Activated CD4-positive, alpha-beta T cell treated with anti-CD3 and anti-CD28 coated beads, Interleukin-2, amount 10 ng/mL, durations not matched to agents 7 days and 5 days (primary cell): ENCODE data around the gene NUSAP1. TPM values are rescaled to one million over a fixed set of nuclear protein-coding genes. Genes with fewer than 3 reads are reported as not detected.
"Not testable (repeated sequence)": the region's sequence is repeated elsewhere in the genome, so short reads cannot be mapped to it uniquely, and the experiment has no call there.

Source experiments
- CTCF ChIA-PET: fragments of 350-600 bp; sonication (Branson Sonifier 250); formaldehyde crosslinking; loops from one replicate; lab custom pipeline; 2021; ENCODE audit warnings: antibody characterized with exemption; lab: Charles Lee
- POLR2A ChIA-PET: fragments of 350-600 bp; sonication (Branson Sonifier 250); formaldehyde crosslinking; loops from one replicate; lab custom pipeline; 2021; ENCODE audit warnings: antibody characterized with exemption; lab: Charles Lee
- DNase-seq: peaks from one replicate; pipeline ENCODE4 v3.0.0-alpha.2; 2020
- H3K27ac Mint-ChIP-seq: one replicate; pipeline ENCODE4 v1.8.0; 2021; ENCODE audit warnings: mild to moderate bottlenecking, moderate library complexity, mixed read lengths
- H3K27me3 Mint-ChIP-seq: one replicate; pipeline ENCODE4 v1.8.0; 2021; ENCODE audit warnings: mixed read lengths
- H3K36me3 Mint-ChIP-seq: one replicate; pipeline ENCODE4 v1.8.0; 2021; ENCODE audit warnings: low read depth, mixed read lengths
- H3K4me1 Mint-ChIP-seq: one replicate; pipeline ENCODE4 v1.8.0; 2021; ENCODE audit warnings: mixed read lengths
- H3K4me3 Mint-ChIP-seq: one replicate; pipeline ENCODE4 v1.8.0; 2021; ENCODE audit warnings: mild to moderate bottlenecking, moderate library complexity, mixed read lengths
- H3K9me3 Mint-ChIP-seq: one replicate; pipeline ENCODE4 v1.8.0; 2021; ENCODE audit warnings: mixed read lengths
- total RNA-seq, 2 experiments: library from RNA; stranded (reverse); gene quantifications; one replicate each; pipeline ENCODE4 v1.2.3, GENCODE V29; 2021

The NUSAP1 gene
- total RNA-seq: 100 to 1,000 TPM; 310 to 336 TPM

GRCh38 chr15:41332194-41333025 lies at the start of gene NUSAP1, which contains the start of gene OIP5:
Gene NUSAP1, plus strand, starts transcription at chr15:41332881. Its CDS starts 77 bp downstream, at chr15:41332958.
Gene OIP5, minus strand, starts transcription at chr15:41332591. Its CDS starts 30 bp downstream, at chr15:41332561.
- H3K36me3 Mint-ChIP-seq: peaks cover 37% of the 10 kb centered on the region
- H3K27me3 Mint-ChIP-seq: no peaks in the 10 kb centered on the region
- H3K9me3 Mint-ChIP-seq: no peaks in the 10 kb centered on the region
- peak within 1 kb of the TSS; percentile 92 for H3K4me3 Mint-ChIP-seq
- POLR2A ChIA-PET: interaction anchor here (1.4 kb wide), 1 partner anchor 23 kb away, joined by 5 read pairs; no protein-coding TSS in a partner anchor
- CTCF ChIA-PET: interaction anchor here (0.8 to 1.4 kb wide), 9 partner anchors 9 to 437 kb away, joined by 3 to 10 read pairs (median 4); no protein-coding TSS in a partner anchor
- H3K4me1 Mint-ChIP-seq: peaks cover 33% of the 10 kb centered on the region
- peak; percentile 100 for DNase-seq
- H3K27ac Mint-ChIP-seq: peak within 1 kb of the TSS; percentile 98

- peak overlapping the region; percentile 94 for H3K27ac Mint-ChIP-seq
- CTCF ChIA-PET: interaction anchor here (2.4 kb wide), 1 partner anchor 52 kb away, joined by 6 read pairs; the partner anchor contains the start of genes CHP1 and EXD1
- POLR2A ChIA-PET: interaction anchor here (0.6 kb wide), 1 partner anchor 379 kb away, joined by 3 read pairs; no protein-coding TSS in a partner anchor
Measured at GRCh38 chr15:41282980-41283652, 49.6 kb upstream of the NUSAP1 start.

GRCh38 chr15:41283653-41284426 lies 48.8 kb upstream of the NUSAP1 start:
- peaks cover 6% of the 10 kb centered on the region for H3K9me3 Mint-ChIP-seq
- peak; percentile 98 for DNase-seq
- H3K27me3 Mint-ChIP-seq: no peaks in the 10 kb centered on the region
- H3K27ac Mint-ChIP-seq: peak overlapping the region; percentile 94
- peaks cover 44% of the 10 kb centered on the region for H3K4me1 Mint-ChIP-seq
- H3K4me3 Mint-ChIP-seq: peak overlapping the region; percentile 93
- peaks cover 48% of the 10 kb centered on the region for H3K36me3 Mint-ChIP-seq
- ChIA-PET POLR2A (no interaction called here), CTCF (interaction anchor here (2.4 kb wide), 1 partner anchor 53 kb away, joined by 6 read pairs; the partner anchor contains the start of genes CHP1 and EXD1)

More at GRCh38 chr15:41282980-41283652, 49.6 kb upstream of the NUSAP1 start:
- H3K4me1 Mint-ChIP-seq: peaks cover 37% of the 10 kb centered on the region
- H3K36me3 Mint-ChIP-seq: peaks cover 42% of the 10 kb centered on the region
- H3K9me3 Mint-ChIP-seq, DNase-seq, H3K27me3 Mint-ChIP-seq: not testable (repeated sequence)
- H3K4me3 Mint-ChIP-seq: peak overlapping the region; percentile 93

- peak overlapping the region; percentile 93 for H3K4me3 Mint-ChIP-seq
- H3K27me3 Mint-ChIP-seq: no peaks in the 10 kb centered on the region
- no peak for DNase-seq
- H3K9me3 Mint-ChIP-seq: peaks cover 6% of the 10 kb centered on the region
- ChIA-PET CTCF (interaction anchor here (2.4 kb wide), 1 partner anchor 54 kb away, joined by 6 read pairs; the partner anchor contains the start of genes CHP1 and EXD1), POLR2A (no interaction called here)
- peaks cover 44% of the 10 kb centered on the region for H3K36me3 Mint-ChIP-seq
- peaks cover 48% of the 10 kb centered on the region for H3K4me1 Mint-ChIP-seq
- H3K27ac Mint-ChIP-seq: peak overlapping the region; percentile 94
Measured at GRCh38 chr15:41284427-41285177, 48.1 kb upstream of the NUSAP1 start.

- Mint-ChIP-seq H3K27ac (peak overlapping the region; percentile 94), H3K4me3 (peak overlapping the region; percentile 93), H3K27me3 (no peaks in the 10 kb centered on the region), H3K9me3 (peaks cover 6% of the 10 kb centered on the region), H3K36me3 (peaks cover 43% of the 10 kb centered on the region), H3K4me1 (peaks cover 48% of the 10 kb centered on the region)
- CTCF ChIA-PET: interaction anchor here (1.0 kb wide), 1 partner anchor 10 kb away, joined by 3 read pairs; no protein-coding TSS in a partner anchor
- DNase-seq: no peak
- POLR2A ChIA-PET: no interaction called here
Measured at GRCh38 chr15:41285285-41285684, 47.4 kb upstream of the NUSAP1 start.

GRCh38 chr15:41286665-41287333 lies 45.9 kb upstream of the NUSAP1 start:
- Mint-ChIP-seq H3K4me1 (peaks cover 51% of the 10 kb centered on the region), H3K27ac (no peak overlapping the region), H3K27me3 (no peaks in the 10 kb centered on the region), H3K36me3 (peaks cover 49% of the 10 kb centered on the region), H3K4me3 (no peak overlapping the region), H3K9me3 (peaks cover 6% of the 10 kb centered on the region)
- CTCF ChIA-PET: interaction anchor here (1.5 kb wide), 1 partner anchor 46 kb away, joined by 5 read pairs; the partner anchor contains the start of genes NUSAP1 and OIP5
- no peak for DNase-seq
- POLR2A ChIA-PET: no interaction called here

GRCh38 chr15:41288464-41288863 lies 44.2 kb upstream of the NUSAP1 start:
- no peak for DNase-seq
- ChIA-PET POLR2A (no interaction called here), CTCF (interaction anchor here (1.1 kb wide), 1 partner anchor 34 kb away, joined by 3 read pairs; no protein-coding TSS in a partner anchor)
- Mint-ChIP-seq H3K36me3 (peaks cover 55% of the 10 kb centered on the region), H3K4me1 (peaks cover 40% of the 10 kb centered on the region), H3K27ac (peak overlapping the region; percentile 33), H3K9me3 (peaks cover 6% of the 10 kb centered on the region), H3K4me3 (no peak overlapping the region), H3K27me3 (no peaks in the 10 kb centered on the region)

- CTCF ChIA-PET: no interaction called here
- H3K4me3 Mint-ChIP-seq: no peak overlapping the region
- POLR2A ChIA-PET: no interaction called here
- H3K9me3 Mint-ChIP-seq: peaks cover 6% of the 10 kb centered on the region
- H3K27ac Mint-ChIP-seq: no peak overlapping the region
- H3K4me1 Mint-ChIP-seq: peaks cover 43% of the 10 kb centered on the region
- DNase-seq: no peak
- no peaks in the 10 kb centered on the region for H3K27me3 Mint-ChIP-seq
- H3K36me3 Mint-ChIP-seq: peaks cover 55% of the 10 kb centered on the region
Measured at GRCh38 chr15:41289953-41290352, 42.7 kb upstream of the NUSAP1 start.

- H3K27me3 Mint-ChIP-seq: no peaks in the 10 kb centered on the region
- ChIA-PET POLR2A (no interaction called here), CTCF (interaction anchor here (0.6 to 1.8 kb wide), 3 partner anchors 26 to 419 kb away, joined by 4 to 8 read pairs (median 5); partner anchors contain the start of genes CHP1 and EXD1)
- no peak overlapping the region for H3K27ac Mint-ChIP-seq
- peaks cover 47% of the 10 kb centered on the region for H3K36me3 Mint-ChIP-seq
- peaks cover 35% of the 10 kb centered on the region for H3K4me1 Mint-ChIP-seq
- DNase-seq: no peak
- H3K9me3 Mint-ChIP-seq: no peaks in the 10 kb centered on the region
- H3K4me3 Mint-ChIP-seq: no peak overlapping the region
Measured at GRCh38 chr15:41291065-41291631, 41.5 kb upstream of the NUSAP1 start.

- no peak overlapping the region for H3K4me3 Mint-ChIP-seq
- H3K4me1 Mint-ChIP-seq: peaks cover 27% of the 10 kb centered on the region
- ChIA-PET POLR2A (no interaction called here), CTCF (interaction anchor here (1.3 kb wide), 1 partner anchor 40 kb away, joined by 3 read pairs; the partner anchor contains the start of genes NUSAP1 and OIP5)
- peaks cover 33% of the 10 kb centered on the region for H3K36me3 Mint-ChIP-seq
- H3K9me3 Mint-ChIP-seq: no peaks in the 10 kb centered on the region
- no peaks in the 10 kb centered on the region for H3K27me3 Mint-ChIP-seq
- peak overlapping the region; percentile 13 for H3K27ac Mint-ChIP-seq
- no peak for DNase-seq
Measured at GRCh38 chr15:41292521-41292920, 40.2 kb upstream of the NUSAP1 start.
